Mammary epithelial cell (primary cell): Measurements from ENCODE around the gene DGKD.
"Not testable (repeated sequence)": the region's sequence is repeated elsewhere in the genome, so short reads cannot be mapped to it uniquely, and the experiment has no call there.

Experiments used
- CTCF ChIP-seq, 2 donors: IDR thresholded peaks in 1 of 2; conservative IDR thresholded peaks in 1 of 2; 2 replicates each; pipeline ENCODE4 v1.5.1; 2011 to 2012; ENCODE audit warnings: inconsistent platforms in 2 of 2, low read length in 2 of 2, mild to moderate bottlenecking in 2 of 2, control low read depth in 1 of 2, low read depth in 1 of 2; ENCODE audit not compliant: insufficient read depth in 1 of 2; ENCODE audit errors: extremely low read depth in 1 of 2
- EZH2 ChIP-seq: IDR thresholded peaks from 2 replicates; pipeline ENCODE4 v1.6.1; 2012; ENCODE audit warnings: low read length, inconsistent platforms, borderline replicate concordance

- not testable (repeated sequence) for TF ChIP-seq CTCF (conservative IDR thresholded peaks at IDR 0.05 in 1 of 2, IDR thresholded peaks at IDR 0.05 in 1 of 2; ENCODE audit: extremely low read depth in 1 of 2, insufficient read depth in 1 of 2, low read depth in 1 of 2, low read length in 2 of 2); EZH2
Observed at GRCh38 chr2:233396726-233397665, 42.7 kb downstream of the DGKD start.
